Neuron (in vitro differentiated cells): ENCODE data around the gene RAVER2.
"Not testable (repeated sequence)": the region's sequence is repeated elsewhere in the genome, so short reads cannot be mapped to it uniquely, and the experiment has no call there.

Source experiments
- H2AFZ ChIP-seq: one replicate; pipeline ENCODE4 v1.6.1; 2013; ENCODE audit warnings: low read depth, mild to moderate bottlenecking, inconsistent platforms, low read length, moderate library complexity
- H3K27me3 ChIP-seq: one replicate; pipeline ENCODE4 v1.6.1; 2013; ENCODE audit warnings: low read length; ENCODE audit not compliant: insufficient read depth
- H3K36me3 ChIP-seq: one replicate; pipeline ENCODE4 v1.6.1; 2013; ENCODE audit warnings: low read length; ENCODE audit not compliant: insufficient read depth
- H3K4me1 ChIP-seq: one replicate; pipeline ENCODE4 v1.6.1; 2013; ENCODE audit warnings: low read length; ENCODE audit not compliant: insufficient read depth
- H3K4me3 ChIP-seq: 2 replicates; pipeline ENCODE4 v1.5.1; 2013; ENCODE audit warnings: mild to moderate bottlenecking, low read length, moderate library complexity
- H3K9me3 ChIP-seq: one replicate; pipeline ENCODE4 v1.6.1; 2013; ENCODE audit warnings: low read length

Gene RAVER2

DNA sequence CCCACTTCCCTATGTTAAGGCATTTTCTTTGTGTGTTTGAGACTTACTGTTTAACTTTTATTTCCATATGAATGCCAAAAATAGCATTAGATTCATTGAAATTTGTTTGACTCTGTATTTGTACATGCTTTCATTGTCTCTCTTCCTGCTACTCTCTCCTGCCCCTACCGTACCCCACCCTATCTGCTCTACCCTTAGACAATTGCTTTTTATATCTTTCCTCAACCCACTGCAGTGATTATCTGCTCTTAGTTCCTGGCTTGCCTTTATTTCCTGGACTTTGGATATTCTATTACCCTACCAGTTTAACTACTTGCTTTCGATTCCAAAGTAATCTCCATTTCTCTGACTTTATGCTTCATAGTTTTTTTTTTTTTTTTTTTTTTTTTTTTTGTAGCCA is 10.5 kb downstream of the RAVER2 start:
- H2AFZ ChIP-seq = no peak overlapping the region
- no peaks in the 10 kb centered on the region for H3K27me3 ChIP-seq
- no peaks in the 10 kb centered on the region for H3K9me3 ChIP-seq
- H3K36me3 ChIP-seq = no peaks in the 10 kb centered on the region
- H3K4me1 ChIP-seq = peaks cover 8% of the 10 kb centered on the region
- no peak overlapping the region for H3K4me3 ChIP-seq

DNA sequence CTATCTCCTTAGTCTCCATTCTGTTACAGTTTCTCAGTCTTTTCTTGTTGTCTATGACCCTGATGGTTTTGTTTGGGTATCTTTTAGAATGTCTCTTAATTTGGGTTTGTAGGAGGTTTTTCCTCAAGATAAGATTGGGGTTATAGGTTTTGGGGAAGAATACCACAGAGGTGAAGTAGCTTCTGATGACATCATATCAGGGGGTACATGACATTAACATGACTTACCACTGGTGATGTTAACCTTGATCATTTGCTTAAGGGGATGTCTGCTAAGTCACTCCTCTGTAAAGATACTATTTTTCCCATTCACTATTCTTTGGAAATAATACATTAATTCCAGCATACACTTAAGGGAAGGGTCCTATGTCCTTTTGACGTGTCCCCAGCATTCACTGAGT is 11.9 kb downstream of the RAVER2 start:
- Histone ChIP-seq H3K9me3 (no peaks in the 10 kb centered on the region), H3K36me3 (no peaks in the 10 kb centered on the region), H3K27me3 (no peaks in the 10 kb centered on the region), H3K4me3 (no peak overlapping the region), H3K4me1 (peaks cover 8% of the 10 kb centered on the region), H2AFZ (no peak overlapping the region)

DNA sequence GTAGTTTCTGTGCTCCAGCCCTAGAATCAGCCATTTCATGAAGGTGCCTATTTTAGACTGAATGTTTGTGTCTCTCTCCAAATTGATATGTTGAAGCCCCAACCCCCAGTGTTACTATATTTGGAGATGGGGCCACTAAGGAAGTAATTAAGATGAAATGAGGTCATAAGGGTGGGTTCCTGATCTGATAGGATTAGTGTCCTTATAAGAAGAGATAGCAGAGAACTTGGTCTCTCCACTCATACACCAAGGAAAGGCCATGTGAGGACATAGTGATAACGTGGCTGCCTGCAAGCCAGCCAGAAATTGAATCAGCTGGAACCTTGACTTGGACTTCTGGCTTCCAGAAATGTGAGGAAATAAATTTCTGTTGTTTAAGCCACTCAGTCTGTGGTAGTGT is 12.3 kb downstream of the RAVER2 start:
- H3K27me3 ChIP-seq = no peaks in the 10 kb centered on the region
- H3K4me1 ChIP-seq = peaks cover 8% of the 10 kb centered on the region
- no peaks in the 10 kb centered on the region for H3K36me3 ChIP-seq
- H2AFZ ChIP-seq = no peak overlapping the region
- no peaks in the 10 kb centered on the region for H3K9me3 ChIP-seq
- no peak overlapping the region for H3K4me3 ChIP-seq

DNA sequence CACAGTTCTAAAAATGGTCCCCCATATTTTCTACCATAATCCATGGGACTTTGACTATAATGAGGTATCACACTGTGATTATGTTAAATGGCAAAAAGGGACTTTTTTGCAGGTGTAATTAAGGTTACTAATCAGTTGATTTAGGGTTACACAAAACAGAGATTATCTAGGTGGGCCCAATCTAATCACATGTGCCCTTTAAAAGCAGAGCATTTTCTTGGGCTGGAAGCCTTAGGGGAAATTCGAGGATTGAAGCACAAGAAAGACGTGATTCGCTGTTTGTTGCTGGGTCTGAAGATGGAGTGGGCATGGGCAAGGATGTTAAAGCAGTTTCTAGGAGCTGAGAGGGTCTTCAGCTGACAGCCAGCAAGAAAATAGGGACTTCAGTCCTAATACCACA is 13.4 kb downstream of the RAVER2 start:
- no peak overlapping the region for H2AFZ ChIP-seq
- H3K27me3 ChIP-seq = no peaks in the 10 kb centered on the region
- H3K36me3 ChIP-seq = no peaks in the 10 kb centered on the region
- no peaks in the 10 kb centered on the region for H3K9me3 ChIP-seq
- no peak overlapping the region for H3K4me3 ChIP-seq
- H3K4me1 ChIP-seq = peaks cover 8% of the 10 kb centered on the region

DNA sequence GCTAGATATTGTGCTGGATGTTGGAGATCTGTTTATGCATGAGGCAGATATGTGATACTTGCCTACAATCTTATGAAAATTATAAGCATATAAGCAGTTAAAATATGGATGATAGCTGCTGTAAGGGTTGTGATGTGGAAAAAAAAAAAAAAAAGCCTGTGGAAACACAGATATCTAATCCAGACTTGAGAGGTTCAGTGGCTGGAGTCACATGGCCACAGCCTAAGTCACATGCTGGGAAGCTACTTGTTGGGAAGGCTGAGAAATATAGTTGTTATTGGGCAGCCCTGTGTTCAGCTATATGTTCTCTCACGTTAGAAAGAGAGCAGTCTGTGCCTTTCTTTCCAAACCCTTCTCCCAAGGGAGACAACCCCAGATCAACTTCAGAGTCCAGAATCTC is 15.1 kb downstream of the RAVER2 start:
- H3K9me3 ChIP-seq = no peaks in the 10 kb centered on the region
- peaks cover 6% of the 10 kb centered on the region for H3K4me1 ChIP-seq
- H2AFZ ChIP-seq = no peak overlapping the region
- no peaks in the 10 kb centered on the region for H3K36me3 ChIP-seq
- H3K27me3 ChIP-seq = no peaks in the 10 kb centered on the region
- H3K4me3 ChIP-seq = no peak overlapping the region

DNA sequence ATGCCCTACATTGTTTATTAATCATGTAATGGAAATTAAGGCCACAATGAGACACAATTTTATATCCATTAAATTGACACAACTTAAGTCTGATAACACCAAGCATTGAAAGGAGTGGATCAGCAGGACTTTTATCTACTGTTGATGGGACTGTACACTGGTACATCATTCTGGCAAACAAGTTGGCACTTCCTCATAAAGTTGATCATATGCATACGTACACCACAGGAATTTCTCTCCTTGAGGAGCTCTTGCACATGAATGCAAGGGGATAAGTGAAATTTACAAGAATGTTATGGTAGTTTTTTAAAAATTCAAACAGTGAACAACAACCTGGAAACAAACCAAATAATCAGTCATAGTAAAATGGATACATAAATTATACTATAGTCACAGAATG is 20.1 kb downstream of the RAVER2 start:
- no peaks in the 10 kb centered on the region for H3K27me3 ChIP-seq
- H3K36me3 ChIP-seq = peaks cover 8% of the 10 kb centered on the region
- peaks cover under 1% of the 10 kb centered on the region for H3K9me3 ChIP-seq

DNA sequence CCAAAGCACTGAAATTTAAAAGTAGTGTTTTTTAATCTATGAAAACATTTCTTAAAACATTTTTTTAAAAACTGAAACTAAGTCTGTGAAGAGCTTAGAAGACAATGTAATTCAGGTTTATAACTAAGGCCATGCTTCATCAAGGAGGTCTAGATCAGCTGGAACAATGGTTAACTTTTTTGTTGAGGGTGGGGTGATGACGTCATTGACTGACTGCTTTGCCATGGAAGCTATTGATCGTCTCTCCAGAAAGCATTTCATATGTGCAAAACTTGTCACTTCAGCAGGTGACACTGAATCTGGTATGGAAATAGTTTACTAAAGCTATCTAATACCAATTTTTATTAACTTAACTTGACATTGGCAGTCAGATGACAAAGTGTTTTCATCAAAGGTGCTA is 21.0 kb downstream of the RAVER2 start:
- Histone ChIP-seq H3K4me1 (no peaks in the 10 kb centered on the region), H2AFZ (no peak overlapping the region), H3K4me3 (no peak overlapping the region), H3K36me3 (peaks cover 16% of the 10 kb centered on the region), H3K27me3 (no peaks in the 10 kb centered on the region), H3K9me3 (peaks cover 4% of the 10 kb centered on the region)

More for the DNA sequence above, 20.1 kb downstream of the RAVER2 start:
- Histone ChIP-seq H3K4me3 (no peak overlapping the region), H3K4me1 (no peaks in the 10 kb centered on the region), H2AFZ (no peak overlapping the region)

DNA sequence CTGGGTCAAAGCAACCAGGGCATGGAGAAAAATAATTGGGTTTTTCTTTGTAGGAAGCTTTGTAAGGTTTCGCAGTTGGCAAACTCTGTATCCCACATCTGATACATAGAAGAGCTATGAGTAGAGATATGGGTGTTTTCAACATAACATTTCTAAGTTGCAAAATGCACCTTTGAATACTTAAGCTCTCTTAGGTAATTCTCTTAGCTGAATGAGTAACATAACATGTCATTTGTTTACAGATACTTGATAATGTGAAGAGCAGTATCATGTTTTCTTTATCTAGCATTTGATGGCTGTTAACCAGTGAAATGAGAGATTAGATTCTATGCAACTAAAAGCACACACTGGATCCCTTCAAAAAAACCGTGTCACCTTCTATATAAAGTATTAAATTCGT is 21.6 kb downstream of the RAVER2 start:
- Histone ChIP-seq H3K36me3 (peaks cover 21% of the 10 kb centered on the region), H3K4me3 (no peak overlapping the region), H2AFZ (no peak overlapping the region), H3K27me3 (no peaks in the 10 kb centered on the region), H3K4me1 (no peaks in the 10 kb centered on the region), H3K9me3 (peaks cover 4% of the 10 kb centered on the region)

DNA sequence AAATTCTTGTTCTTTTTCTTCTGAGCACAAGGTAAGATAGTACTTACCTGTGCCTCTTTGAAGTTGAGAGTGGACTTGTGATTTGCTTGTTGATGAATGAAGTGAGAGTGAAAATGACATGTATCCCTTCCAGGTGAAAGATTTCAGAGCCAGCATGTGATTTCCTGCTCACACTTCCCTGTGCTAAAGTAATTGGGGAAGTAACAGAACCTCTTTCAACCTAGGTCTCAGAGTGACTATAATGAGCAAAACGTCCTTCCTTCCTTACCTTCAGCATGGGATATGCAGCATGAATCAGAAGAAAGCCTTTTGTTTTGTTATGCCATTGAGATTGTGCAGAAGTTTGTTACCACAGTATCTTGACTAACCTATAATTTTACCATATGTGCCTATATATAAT is 24.6 kb downstream of the RAVER2 start:
- Histone ChIP-seq H3K9me3 (peaks cover 7% of the 10 kb centered on the region), H3K4me1 (no peaks in the 10 kb centered on the region), H3K36me3 (peaks cover 22% of the 10 kb centered on the region), H3K27me3 (no peaks in the 10 kb centered on the region), H3K4me3 (no peak overlapping the region), H2AFZ (no peak overlapping the region)

DNA sequence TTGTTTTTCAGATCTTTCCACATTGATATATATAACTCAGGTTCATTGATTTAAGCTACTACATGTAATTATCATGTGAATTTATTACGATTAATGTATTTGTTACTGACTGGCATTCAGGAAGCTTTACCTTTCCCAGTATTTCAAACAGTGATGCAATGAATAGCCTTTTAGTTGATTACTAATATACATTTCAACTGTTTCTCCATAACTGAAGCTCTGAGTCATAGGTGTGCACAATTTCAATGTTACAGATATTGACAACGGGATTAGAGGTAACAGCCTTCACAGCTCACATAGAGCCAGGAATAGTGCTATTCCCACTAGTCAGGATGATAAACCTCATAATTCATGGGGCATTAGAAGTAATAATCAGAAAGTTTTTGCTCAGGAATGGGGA is 25.1 kb downstream of the RAVER2 start:
- no peak overlapping the region for H2AFZ ChIP-seq
- no peak overlapping the region for H3K4me3 ChIP-seq
- peaks cover 22% of the 10 kb centered on the region for H3K36me3 ChIP-seq
- H3K9me3 ChIP-seq = peaks cover 7% of the 10 kb centered on the region
- no peaks in the 10 kb centered on the region for H3K4me1 ChIP-seq
- no peaks in the 10 kb centered on the region for H3K27me3 ChIP-seq

DNA sequence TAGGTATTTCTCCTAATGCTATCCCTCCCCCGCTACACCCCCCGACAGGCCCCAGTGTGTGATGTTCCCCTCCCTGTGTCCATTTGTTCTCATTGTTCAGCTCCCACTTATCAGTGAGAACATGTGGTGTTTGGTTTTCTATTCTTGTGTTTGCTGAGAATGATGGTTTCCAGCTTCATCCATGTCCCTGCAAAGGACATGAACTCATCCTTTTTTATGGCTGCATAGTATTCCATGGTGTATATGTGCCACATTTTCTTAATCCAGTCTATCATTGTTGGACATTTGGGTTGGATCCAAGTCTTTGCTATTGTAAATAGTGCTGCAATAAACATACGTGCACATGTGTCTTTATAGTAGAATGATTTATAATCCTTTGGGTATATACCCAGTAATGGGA is 28.4 kb downstream of the RAVER2 start:
- H3K27me3 ChIP-seq, H3K4me3 ChIP-seq, H3K9me3 ChIP-seq, H3K4me1 ChIP-seq, H2AFZ ChIP-seq: not testable (repeated sequence)
- peaks cover 25% of the 10 kb centered on the region for H3K36me3 ChIP-seq

DNA sequence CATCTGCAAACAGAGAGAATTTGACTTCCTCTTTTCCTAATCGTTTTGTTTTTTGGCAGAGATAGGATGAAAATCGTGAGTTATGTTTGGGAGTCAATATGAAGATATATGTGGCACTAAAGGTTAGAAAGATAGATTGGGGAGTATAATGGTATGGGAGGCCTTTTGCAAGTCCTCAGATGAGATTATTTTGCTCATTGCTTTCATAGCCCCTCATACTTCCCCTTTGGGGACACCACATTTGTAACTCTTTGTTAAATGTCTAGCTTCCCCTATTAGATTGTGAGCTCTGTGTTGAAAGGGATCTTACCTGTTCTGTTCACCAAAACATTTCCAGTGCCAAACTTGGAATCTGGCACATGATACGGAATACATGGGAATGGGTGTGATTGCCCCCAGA is 30.2 kb downstream of the RAVER2 start:
- Histone ChIP-seq H3K9me3 (peaks cover 6% of the 10 kb centered on the region), H3K27me3 (no peaks in the 10 kb centered on the region), H3K4me3 (no peak overlapping the region), H3K4me1 (no peaks in the 10 kb centered on the region), H2AFZ (no peak overlapping the region), H3K36me3 (peaks cover 17% of the 10 kb centered on the region)

DNA sequence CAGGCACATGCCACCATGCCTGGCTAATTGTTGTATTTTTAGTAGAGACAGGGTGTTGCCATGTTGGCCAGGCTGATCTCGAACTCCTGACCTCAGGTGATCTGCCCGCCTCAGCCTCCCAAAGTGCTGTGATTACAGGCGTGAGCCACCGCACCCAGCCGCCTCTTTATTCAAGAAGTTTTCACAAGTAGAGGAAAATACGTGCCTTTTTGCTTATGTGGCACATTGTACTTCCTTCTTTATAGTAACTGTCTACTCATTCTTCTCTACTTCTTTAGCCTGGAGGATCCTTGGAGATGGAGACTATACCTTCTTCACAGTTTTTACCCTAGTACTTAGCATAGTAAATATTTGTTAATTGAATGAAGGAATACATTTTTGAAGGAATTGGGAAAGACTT is 37.2 kb downstream of the RAVER2 start:
- not testable (repeated sequence) for H3K9me3 ChIP-seq, H3K4me3 ChIP-seq, H3K27me3 ChIP-seq, H2AFZ ChIP-seq, H3K4me1 ChIP-seq
- H3K36me3 ChIP-seq = peaks cover 17% of the 10 kb centered on the region

DNA sequence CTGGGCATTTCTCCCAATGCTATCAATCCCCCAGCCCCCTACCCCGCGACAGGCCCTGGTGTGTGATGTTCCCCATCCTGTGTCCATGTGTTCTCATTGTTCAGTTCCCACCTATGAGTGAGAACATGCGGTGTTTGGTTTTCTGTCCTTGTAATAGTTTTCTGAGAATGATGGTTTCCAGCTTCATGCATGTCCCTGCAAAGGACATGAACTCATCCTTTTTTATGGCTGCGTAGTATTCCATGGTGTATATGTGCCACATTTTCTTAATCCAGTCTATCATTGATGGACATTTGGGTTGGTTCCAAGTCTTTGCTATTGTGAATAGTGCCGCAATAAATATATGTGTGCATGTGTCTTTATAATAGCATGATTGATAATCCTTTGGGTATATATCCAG is 38.0 kb downstream of the RAVER2 start:
- H3K27me3 ChIP-seq, H3K4me1 ChIP-seq, H2AFZ ChIP-seq, H3K4me3 ChIP-seq, H3K9me3 ChIP-seq: not testable (repeated sequence)
- H3K36me3 ChIP-seq = peaks cover 17% of the 10 kb centered on the region
